ENCODE data around the gene LYZL2.
"Not testable (repeated sequence)": the region's sequence is repeated elsewhere in the genome, so short reads cannot be mapped to it uniquely, and the experiment has no call there.

LYZL2 gene

GRCh38 chr10:30637881-30638467 is 8.4 kb upstream of the LYZL2 start:
- no peak for DNase-seq (ENCODE audit: low read depth)

GRCh38 chr10:30631188-30631587 is 1.6 kb upstream of the LYZL2 start:
- DNase-seq (ENCODE audit: low read depth) = no peak

DNA sequence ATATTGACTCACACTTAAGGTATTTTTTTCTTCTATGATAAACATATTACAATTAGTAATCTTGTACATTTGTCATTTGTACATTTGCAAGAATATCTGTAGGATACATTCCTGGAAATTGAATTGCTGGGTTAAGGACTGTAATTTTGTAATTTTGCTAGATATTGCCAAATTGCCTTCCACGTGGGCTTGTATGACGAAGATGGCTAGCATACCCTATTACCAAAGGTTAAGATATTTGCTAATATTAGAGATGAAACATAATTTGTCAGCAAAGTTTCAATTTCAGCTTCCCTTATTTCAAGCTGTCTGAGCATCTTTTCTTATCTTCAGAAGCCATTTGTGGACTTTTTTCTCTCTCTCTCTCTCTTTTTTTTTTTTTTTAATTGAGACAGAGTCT is 1.0 kb upstream of the LYZL2 start:
- no peak for DNase-seq (ENCODE audit: low read depth)

- not testable (repeated sequence) for DNase-seq (ENCODE audit: low read depth)
These were observed 977 bp downstream of the LYZL2 start for GRCh38 chr10:30628576-30628975.

DNA sequence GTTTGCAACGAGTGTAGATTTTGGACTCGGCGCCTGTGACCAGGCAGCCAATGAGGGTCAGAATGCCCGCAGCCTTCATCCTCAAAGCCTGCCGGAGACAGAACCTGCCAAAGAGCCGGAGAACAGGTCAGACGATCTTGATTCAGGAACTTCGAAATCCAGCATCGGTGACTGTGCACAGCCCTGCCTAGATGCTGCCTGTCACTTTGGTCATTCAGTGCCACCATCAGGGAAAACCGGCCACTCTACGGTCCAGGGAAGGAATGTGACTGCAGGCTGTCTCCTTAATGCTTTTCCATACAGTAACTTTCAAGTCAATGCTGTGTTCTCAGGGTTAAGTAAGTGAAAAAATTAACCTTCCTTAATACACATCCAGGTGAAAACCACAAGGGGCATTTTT is 2.7 kb downstream of the LYZL2 start:
- DNase-seq (ENCODE audit: low read depth) = not testable (repeated sequence)

DNA sequence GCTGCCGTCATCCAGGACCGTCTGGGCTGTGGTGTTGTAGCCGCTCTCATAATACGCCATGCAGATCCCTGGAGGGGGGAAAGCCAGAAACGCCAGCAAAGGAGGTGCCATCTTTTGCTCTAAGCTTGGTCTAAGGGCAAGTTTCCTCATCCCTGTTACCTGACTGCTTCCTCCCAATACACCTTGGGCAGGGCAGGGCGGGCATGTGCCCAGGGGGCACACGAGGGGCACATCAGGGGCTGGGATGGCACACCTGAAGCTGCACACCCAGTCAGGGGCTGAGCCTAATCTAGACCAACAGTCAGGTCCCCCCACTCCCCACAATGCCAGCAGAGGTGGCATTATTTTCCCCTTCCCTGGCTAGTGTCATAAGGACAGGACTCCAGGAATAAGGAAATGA is 3.4 kb downstream of the LYZL2 start:
- not testable (repeated sequence) for DNase-seq (ENCODE audit: low read depth)

DNA sequence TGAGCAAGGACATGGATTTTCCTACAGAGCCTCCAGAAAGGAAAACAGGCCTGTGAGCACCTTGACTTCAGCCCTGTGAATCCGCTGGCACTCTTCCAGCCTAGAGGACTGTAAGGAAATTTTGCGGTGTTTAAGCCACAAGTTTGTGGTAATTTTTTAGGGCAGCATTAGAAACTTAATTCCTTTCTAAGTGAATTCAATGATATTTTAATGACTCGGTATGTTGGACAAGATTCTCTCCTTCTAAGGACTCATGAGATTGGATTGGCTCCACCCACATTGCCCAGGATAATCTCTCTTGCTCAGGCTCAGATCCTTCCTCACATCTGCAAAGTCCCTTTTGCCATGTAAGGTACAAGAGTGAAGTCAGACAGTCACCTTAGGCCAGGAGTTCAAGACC is 4.5 kb downstream of the LYZL2 start:
- DNase-seq (ENCODE audit: low read depth) = no peak

DNA sequence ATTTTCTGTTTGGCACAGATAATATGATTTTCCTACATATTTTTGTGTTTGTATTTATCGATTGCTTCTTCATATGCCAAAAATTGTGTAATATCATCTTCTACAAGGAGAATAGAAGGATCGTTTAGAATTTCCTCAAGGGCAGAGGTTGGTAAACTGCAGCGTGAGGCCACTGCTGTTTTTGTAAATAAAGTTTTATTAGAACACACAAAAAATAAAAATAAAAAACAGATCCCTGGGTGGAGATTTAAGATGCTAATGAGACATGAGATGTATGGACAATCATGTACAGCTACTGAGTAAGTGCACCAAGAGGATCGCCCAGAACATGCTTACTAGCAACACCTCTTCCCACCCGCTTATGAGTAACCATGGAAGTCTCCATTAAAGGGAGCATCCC is 9.6 kb downstream of the LYZL2 start:
- DNase-seq (ENCODE audit: low read depth) = no peak

GRCh38 chr10:30617070-30617469 is 12.5 kb downstream of the LYZL2 start:
- DNase-seq (ENCODE audit: low read depth) = no peak

DNA sequence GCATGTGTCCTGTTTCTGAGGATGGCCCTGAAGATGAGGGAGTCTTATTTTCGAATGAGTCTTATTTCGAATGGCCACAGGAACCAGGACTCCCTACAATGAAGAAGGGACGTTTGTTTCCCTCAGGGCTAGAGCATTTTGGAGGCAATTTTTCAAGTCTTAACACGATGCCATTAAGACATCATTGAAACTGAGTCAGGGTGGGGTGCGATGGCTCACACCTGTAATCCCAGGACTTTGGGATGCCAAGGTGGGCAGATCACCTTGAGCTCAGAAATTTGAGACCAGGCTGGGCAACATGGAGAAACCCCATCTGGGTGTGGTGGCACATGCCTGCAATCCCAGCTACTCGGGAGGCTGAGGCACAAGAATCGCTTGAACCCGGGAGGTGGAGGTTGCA is 18.5 kb downstream of the LYZL2 start:
- DNase-seq (ENCODE audit: low read depth) = not testable (repeated sequence)

- DNase-seq (ENCODE audit: low read depth) = no peak
These were observed 21.7 kb downstream of the LYZL2 start for GRCh38 chr10:30607814-30608213.

DNA sequence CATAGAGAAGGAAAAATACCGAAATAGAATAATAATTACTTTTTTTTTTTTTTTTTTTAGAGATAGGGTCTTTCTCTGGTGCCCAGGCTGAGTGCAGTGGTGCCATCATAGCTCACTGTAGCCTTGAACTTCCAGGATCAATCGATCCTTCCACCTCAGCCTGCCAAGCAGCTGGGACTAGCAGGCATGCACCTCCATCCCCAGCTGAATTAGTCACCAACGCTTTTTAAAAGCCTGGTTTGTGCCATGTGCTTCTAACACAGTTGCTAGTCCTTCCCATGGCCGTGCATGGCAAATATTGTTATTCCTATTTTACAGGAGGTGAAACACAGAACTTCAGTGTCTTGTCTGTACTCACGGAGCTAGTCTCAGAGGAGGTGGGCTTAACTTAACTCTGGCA is 23.2 kb downstream of the LYZL2 start:
- no peak for DNase-seq (ENCODE audit: low read depth)

GRCh38 chr10:30605341-30606121 is 24.0 kb downstream of the LYZL2 start:
- not testable (repeated sequence) for DNase-seq (ENCODE audit: low read depth)

- DNase-seq (ENCODE audit: low read depth) = no peak
These were observed 26.0 kb downstream of the LYZL2 start for GRCh38 chr10:30603589-30603988.

DNA sequence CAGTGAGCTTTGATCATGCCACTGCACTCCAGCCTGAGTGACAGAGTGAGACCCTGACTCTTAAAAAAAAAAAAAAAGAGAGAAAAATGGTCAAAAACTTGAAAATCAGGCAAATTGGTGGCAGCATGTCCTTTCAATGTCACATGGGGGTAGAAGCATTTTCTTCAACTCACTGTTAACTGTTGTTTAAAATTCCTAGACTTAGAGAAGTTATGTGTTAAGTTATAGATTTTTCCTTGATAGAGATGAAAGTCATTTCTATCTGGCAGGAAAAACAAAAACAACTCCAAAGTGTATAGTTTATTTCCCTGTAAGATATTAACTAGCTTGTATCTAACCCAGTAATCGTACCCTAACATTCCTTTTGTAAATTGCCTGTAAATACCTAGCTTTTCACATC is 26.8 kb downstream of the LYZL2 start:
- no peak for DNase-seq (ENCODE audit: low read depth)

GRCh38 chr10:30600005-30600404 is 29.5 kb downstream of the LYZL2 start:
- no peak for DNase-seq (ENCODE audit: low read depth)

DNA sequence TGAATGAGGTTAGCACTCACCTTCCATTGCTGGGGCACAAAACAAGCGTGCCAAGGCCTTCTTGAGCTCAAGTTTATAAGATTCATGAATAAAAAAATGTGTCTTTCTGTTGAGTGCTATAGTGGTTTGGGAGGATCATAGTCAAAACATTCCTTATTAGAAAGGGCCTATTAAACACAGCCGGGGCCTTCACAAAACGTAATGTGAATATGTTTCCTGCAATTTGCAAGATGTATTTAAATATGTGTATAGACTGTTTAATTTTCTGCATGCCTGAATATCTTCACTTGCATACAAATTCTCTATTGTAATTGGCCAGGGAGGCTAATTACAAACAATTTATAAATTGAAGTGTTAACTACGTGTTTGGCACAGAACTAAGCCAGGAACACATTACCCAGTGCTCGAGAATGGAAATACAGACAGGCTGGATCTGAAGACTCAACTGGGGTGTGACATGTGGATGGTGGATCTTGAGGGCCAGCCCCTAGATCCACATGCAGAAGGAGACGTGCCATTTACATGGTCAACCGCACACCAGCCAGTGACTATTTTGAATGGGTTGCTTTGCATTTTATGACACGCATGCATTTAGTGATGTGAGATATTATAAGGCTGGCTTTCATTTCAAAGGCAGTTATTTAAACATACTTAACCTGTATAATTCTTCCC is 31.3 kb downstream of the LYZL2 start:
- DNase-seq (ENCODE audit: low read depth) = no peak

- not testable (repeated sequence) for DNase-seq (ENCODE audit: low read depth)
These were observed 32.1 kb downstream of the LYZL2 start for GRCh38 chr10:30597433-30597824.

GRCh38 chr10:30596493-30597432 is 32.8 kb downstream of the LYZL2 start:
- not testable (repeated sequence) for DNase-seq (ENCODE audit: low read depth)

DNA sequence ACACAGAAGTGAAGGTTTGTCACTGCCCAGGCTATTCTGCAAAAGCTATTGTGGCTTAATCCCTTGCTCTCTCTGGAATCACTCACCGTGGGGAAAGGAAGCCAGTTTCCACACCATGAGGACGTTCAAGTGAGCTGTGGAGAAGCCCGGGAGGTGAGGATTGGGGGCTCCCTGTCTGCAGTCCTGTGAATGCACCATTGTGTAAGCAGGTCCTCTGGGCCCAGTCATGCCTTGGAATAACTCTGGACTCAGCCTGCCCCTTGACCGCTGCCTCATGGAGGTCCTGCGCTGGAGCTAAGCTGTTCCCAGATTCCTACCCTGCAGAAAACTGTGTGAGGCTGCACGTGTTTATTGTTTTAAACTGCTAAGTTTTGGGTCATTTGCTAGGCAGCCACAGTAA is 33.5 kb downstream of the LYZL2 start:
- no peak for DNase-seq (ENCODE audit: low read depth)

- DNase-seq (ENCODE audit: low read depth) = no peak
These were observed 35.5 kb downstream of the LYZL2 start for GRCh38 chr10:30594077-30594476.

DNA sequence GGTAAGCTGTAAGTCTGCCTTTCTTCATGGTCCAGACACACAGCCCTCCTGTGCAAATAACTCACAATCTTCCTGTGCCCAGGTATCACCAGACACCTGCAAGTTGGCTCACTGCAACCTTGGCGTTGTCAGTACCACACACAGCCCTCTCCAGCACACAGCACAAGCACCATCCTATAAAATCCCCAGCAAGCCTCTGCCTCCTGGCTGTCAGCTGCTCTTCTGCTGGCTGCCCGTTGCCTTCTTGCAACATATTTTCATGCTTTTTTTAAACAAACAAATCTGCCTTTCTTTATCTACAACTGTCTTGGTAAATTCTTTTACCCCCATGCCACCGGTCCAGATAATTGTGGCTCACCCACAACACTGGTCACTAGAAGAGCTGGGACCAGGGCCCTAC is 36.8 kb downstream of the LYZL2 start:
- not testable (repeated sequence) for DNase-seq (ENCODE audit: low read depth)
